Breast epithelium (tissue), 3 donors: ENCODE results near the gene AMFR.

Experiments
- CTCF ChIP-seq, 3 donors: fragments of 450-650 bp; IDR thresholded peaks; one replicate each; pipeline ENCODE4 v1.5.1; 2016 to 2017; ENCODE audit warnings: antibody characterized with exemption in 3 of 3, mild to moderate bottlenecking in 3 of 3, moderate library complexity in 3 of 3
- POLR2A ChIP-seq: fragments of 450-650 bp; IDR thresholded peaks from one replicate; pipeline ENCODE4 v1.6.1; 2016; ENCODE audit warnings: antibody characterized with exemption, mild to moderate bottlenecking, moderate library complexity

GRCh38 chr16:56466344-56466743 is 41.0 kb upstream of the AMFR start:
- TF ChIP-seq CTCF (IDR thresholded peaks at IDR 0.05) (no peak), POLR2A (no peak)
